Adipose tissue (tissue), 3 donors: Measurements from ENCODE around the gene MS4A6A. TPM values are rescaled to one million over a fixed set of nuclear protein-coding genes. Genes with fewer than 3 reads are reported as not detected.
"Not testable (repeated sequence)": the region's sequence is repeated elsewhere in the genome, so short reads cannot be mapped to it uniquely, and the experiment has no call there.

ENCODE experiments used
- H3K27ac ChIP-seq: one replicate; pipeline ENCODE4 v1.5.1; 2013; ENCODE audit warnings: low read depth, low read length
- WGBS, 3 donors: extraction: QIAGEN DNeasy Blood & Tissue Kit; methylation state at CpG; one replicate each; pipeline ENCODE4 v1.1.7; 2013; 5-methylcytosine and 5-hydroxymethylcytosine counted together
- polyA plus RNA-seq, 3 donors: library from polyadenylated mRNA; stranded (reverse); fragments of 200-250 nt; gene quantifications; one replicate each; pipeline ENCODE4 v1.2.3, GENCODE V29; 2013
- donor health status: healthy with polysubstance abuse.
- donor health status: Bipolar disorder and iron deficiency.
- donor health status: healthy.

The MS4A6A gene
- polyA plus RNA-seq, 3 donors, result 13.2 to 84.0 (median 76.3) TPM

- no peak overlapping the region for H3K27ac ChIP-seq
- 77 to 82% (median 82%) methylated on average over 3 of the region's 3 CpGs for WGBS, 3 donors
These were observed 37.2 kb downstream of the MS4A6A start for GRCh38 chr11:60145677-60146076.

- no peak overlapping the region for H3K27ac ChIP-seq
- WGBS, 3 donors, result 87 to 95% (median 92%) methylated on average over 3 of the region's 3 CpGs
These were observed 39.1 kb downstream of the MS4A6A start for GRCh38 chr11:60143768-60144167.

GRCh38 chr11:60133917-60134316 lies 49.0 kb downstream of the MS4A6A start:
- 31 to 49% (median 32%) methylated on average over 1 of the region's 1 CpG for WGBS, 3 donors
- H3K27ac ChIP-seq, result no peak overlapping the region

- no peak overlapping the region for H3K27ac ChIP-seq
- WGBS, 3 donors, result 65 to 76% (median 75%) methylated on average over 3 of the region's 3 CpGs
These were observed 51.0 kb downstream of the MS4A6A start for GRCh38 chr11:60131912-60132311.

GRCh38 chr11:60130496-60130895 lies 52.4 kb downstream of the MS4A6A start:
- no peak overlapping the region for H3K27ac ChIP-seq

GRCh38 chr11:60129853-60130252 lies 53.0 kb downstream of the MS4A6A start:
- 37 to 83% (median 77%) methylated on average over 3 of the region's 3 CpGs for WGBS, 3 donors
- no peak overlapping the region for H3K27ac ChIP-seq

GRCh38 chr11:60128866-60129265 lies 54.0 kb downstream of the MS4A6A start:
- not testable (repeated sequence) for H3K27ac ChIP-seq
- WGBS, 3 donors, result 91 to 93% (median 92%) methylated on average over 4 of the region's 4 CpGs

GRCh38 chr11:60128376-60128775 lies 54.5 kb downstream of the MS4A6A start:
- no peak overlapping the region for H3K27ac ChIP-seq
- 75 to 90% (median 88%) methylated on average over 2 of the region's 2 CpGs for WGBS, 3 donors

- no peak overlapping the region for H3K27ac ChIP-seq
- 49 to 66% (median 60%) methylated on average over 3 of the region's 3 CpGs for WGBS, 3 donors
These were observed 55.5 kb downstream of the MS4A6A start for GRCh38 chr11:60127311-60127811.

- no peak overlapping the region for H3K27ac ChIP-seq
These were observed 56.8 kb downstream of the MS4A6A start for GRCh38 chr11:60125956-60126585.

GRCh38 chr11:60124802-60125432 lies 58.0 kb downstream of the MS4A6A start:
- WGBS, 3 donors, result 53 to 61% (median 59%) methylated on average over 11 of the region's 11 CpGs
- H3K27ac ChIP-seq, result no peak overlapping the region

Other genes starting within 250 kb of the MS4A6A start
- gene OOSP1, start 244.7 kb downstream of the MS4A6A start, polyA plus RNA-seq, result not detected
- gene OOSP4A, start 219.1 kb downstream of the MS4A6A start, polyA plus RNA-seq, result not detected
- gene OOSP4B, start 165.9 kb downstream of the MS4A6A start, polyA plus RNA-seq, result not detected
- gene OOSP2, start 142.7 kb downstream of the MS4A6A start, polyA plus RNA-seq, result not detected
- gene MS4A3, start 126.4 kb downstream of the MS4A6A start, polyA plus RNA-seq, result 1 to 10 TPM in 1 of 3 donors, under 1 TPM in 1, not detected in 1; 0.07 to 1.1 TPM
- gene MS4A2, start 94.4 kb downstream of the MS4A6A start, polyA plus RNA-seq, result under 1 TPM in 2 of 3 donors, not detected in 1; 0.09 to 0.34 TPM
- under 1 TPM; 0.08 to 0.56 (median 0.22) TPM for gene MS4A4E, start 60.1 kb upstream of the MS4A6A start, polyA plus RNA-seq
- 10 to 100 TPM in 2 of 3 donors, 1 to 10 TPM in 1; 6.6 to 38.2 (median 37.0) TPM for gene MS4A4A, start 97.6 kb upstream of the MS4A6A start, polyA plus RNA-seq
- gene MS4A6E, start 144.2 kb upstream of the MS4A6A start, polyA plus RNA-seq, result under 1 TPM in 2 of 3 donors, not detected in 1; 0.16 to 0.36 TPM
- gene MS4A7, start 195.4 kb upstream of the MS4A6A start, polyA plus RNA-seq, result 10 to 100 TPM in 2 of 3 donors, 1 to 10 TPM in 1; 2.0 to 22.1 (median 18.8) TPM
- under 1 TPM in 2 of 3 donors, not detected in 1; 0.05 to 0.52 TPM for gene MS4A14, start 213.4 kb upstream of the MS4A6A start, polyA plus RNA-seq
- gene MS4A5, start 246.5 kb upstream of the MS4A6A start, polyA plus RNA-seq, result not detected